K562 (cell line): ENCODE data around the gene ZDHHC8. TPM values are rescaled to one million over a fixed set of nuclear protein-coding genes. Genes with fewer than 3 reads are reported as not detected.

ENCODE experiments used
- BACH1 ChIP-seq: fragments of 200-800 bp; sonication (Bioruptor generic); IDR thresholded peaks from 2 replicates; pipeline ENCODE4 v1.6.1; 2016; ENCODE audit warnings: missing genetic modification characterization, missing compliant biosample characterization
- CHCHD3 ChIP-seq: fragments of 250-450 bp; sonication (Bioruptor Pico); IDR thresholded peaks from 2 replicates; pipeline ENCODE4 v2.1.2; 2022; ENCODE audit warnings: mild to moderate bottlenecking
- COPS2 ChIP-seq: fragments of 450-650 bp; conservative IDR thresholded peaks from 2 replicates; pipeline ENCODE4 v1.6.1; 2016; ENCODE audit warnings: mild to moderate bottlenecking, moderate library complexity
- CREB3 ChIP-seq: fragments of 450-650 bp; conservative IDR thresholded peaks from 2 replicates; pipeline ENCODE4 v1.6.1; 2016; ENCODE audit warnings: missing genetic modification characterization, low read depth, mild to moderate bottlenecking, missing compliant biosample characterization, moderate library complexity
- E2F5 ChIP-seq: sonication (generic); formaldehyde crosslinking; IDR thresholded peaks from 2 replicates; pipeline ENCODE4 v1.8.0; 2022; ENCODE audit warnings: mild to moderate bottlenecking, missing genetic modification reagents
- ESRRA ChIP-seq: fragments of 450-650 bp; IDR thresholded peaks from 2 replicates; pipeline ENCODE4 v1.6.1; 2014; ENCODE audit warnings: low read depth, mild to moderate bottlenecking, moderate library complexity, borderline replicate concordance
- GABPB1 ChIP-seq: sonication (generic); formaldehyde crosslinking; IDR thresholded peaks from 2 replicates; pipeline ENCODE4 v1.8.0; 2022; ENCODE audit warnings: mild to moderate bottlenecking, missing genetic modification reagents
- GTF3C2 ChIP-seq: IDR thresholded peaks from 3 replicates; pipeline ENCODE4 v1.6.1; 2011; ENCODE audit warnings: borderline replicate concordance, mild to moderate bottlenecking, moderate library complexity; ENCODE audit not compliant: insufficient read length; ENCODE audit errors: extremely low read depth
- HDAC2 ChIP-seq: fragments of 450-650 bp; IDR thresholded peaks from 2 replicates; pipeline ENCODE4 v1.6.1; 2016; ENCODE audit warnings: mild to moderate bottlenecking
- KAT8 ChIP-seq: fragments of 450-650 bp; IDR thresholded peaks from 2 replicates; pipeline ENCODE4 v1.6.1; 2016; ENCODE audit warnings: low read depth, mild to moderate bottlenecking
- KDM5B ChIP-seq: fragments of 200-600 bp; sonication (generic); IDR thresholded peaks from 2 replicates; pipeline ENCODE4 v1.6.1; 2012; ENCODE audit warnings: low read depth, mild to moderate bottlenecking, moderate library complexity, low read length, control low read depth, inconsistent platforms; ENCODE audit not compliant: insufficient replicate concordance
- KLF6 ChIP-seq: fragments of 250-450 bp; sonication (Bioruptor Pico); IDR thresholded peaks from 2 replicates; pipeline ENCODE4 v1.4.0; 2020; ENCODE audit warnings: mild to moderate bottlenecking, moderate library complexity, borderline replicate concordance
- MAZ ChIP-seq, 2 experiments: fragments of 450-650 bp in 1 of 2; sonication (generic) in 1 of 2; formaldehyde crosslinking; IDR thresholded peaks in 1 of 2; conservative IDR thresholded peaks in 1 of 2; 2 replicates each; pipeline versions ENCODE4 v1.4.0 to v1.5.0; 2020; ENCODE audit warnings: mild to moderate bottlenecking in 1 of 2, missing genetic modification reagents in 1 of 2
- POLR3A ChIP-seq: IDR thresholded peaks from 2 replicates; pipeline ENCODE4 v1.6.1; 2011; ENCODE audit warnings: borderline replicate concordance, mild to moderate bottlenecking, moderate library complexity; ENCODE audit not compliant: insufficient read length, insufficient read depth; ENCODE audit errors: extremely low read depth
- PYGO2 ChIP-seq: fragments of 450-650 bp; IDR thresholded peaks from 2 replicates; pipeline ENCODE4 v1.6.1; 2016; ENCODE audit warnings: mild to moderate bottlenecking, missing genetic modification characterization, moderate library complexity, missing compliant biosample characterization
- RBM14 ChIP-seq: fragments of 200-400 bp; formaldehyde crosslinking; IDR thresholded peaks from 2 replicates; pipeline ENCODE4 v1.6.1; 2018; ENCODE audit warnings: low read depth, mild to moderate bottlenecking, low read length, moderate library complexity, borderline replicate concordance; ENCODE audit not compliant: insufficient read depth
- SIN3B ChIP-seq: fragments of 450-650 bp; IDR thresholded peaks from 2 replicates; pipeline ENCODE4 v1.6.1; 2017; ENCODE audit warnings: low read depth, mild to moderate bottlenecking, moderate library complexity
- SRSF7 ChIP-seq: fragments of 200-400 bp; formaldehyde crosslinking; optimal IDR thresholded peaks from 2 replicates; pipeline ENCODE3; 2017; ENCODE audit warnings: mild to moderate bottlenecking, low read depth, low read length
- TAF15 ChIP-seq: fragments of 200-400 bp; formaldehyde crosslinking; IDR thresholded peaks from 2 replicates; pipeline ENCODE4 v1.6.1; 2017; ENCODE audit warnings: mild to moderate bottlenecking, low read depth, low read length, moderate library complexity
- ZBTB43 ChIP-seq: sonication (generic); formaldehyde crosslinking; IDR thresholded peaks from 2 replicates; pipeline ENCODE4 v1.8.0; 2023; ENCODE audit warnings: mild to moderate bottlenecking, missing genetic modification reagents
- ZFP1 ChIP-seq: fragments of 450-650 bp; formaldehyde crosslinking; IDR thresholded peaks from 2 replicates; pipeline ENCODE4 v1.4.0; 2020; ENCODE audit warnings: mild to moderate bottlenecking, mixed read lengths
- ZNF121 ChIP-seq: sonication (generic); formaldehyde crosslinking; conservative IDR thresholded peaks from 2 replicates; pipeline ENCODE4 v1.8.0; 2022; ENCODE audit warnings: missing genetic modification reagents
- polyA plus RNA-seq, 8 experiments: library from polyadenylated mRNA; depleted of rRNA in 4 of 8; stranded (reverse) in 5 of 8; unstranded in 3 of 8; fragments of >200 nt; fragmentation: Nextera tagmentation in 2 of 8; fragmentation: Illumina TruSeq in 1 of 8; extraction: Ambion mirVana in 2 of 8; extraction: Trizol in 1 of 8; gene quantifications; 2 replicates each; pipeline versions ENCODE4 v1.2.1 to v1.2.3, GENCODE V29; 2011 to 2014; ENCODE audit warnings: inconsistent platforms in 1 of 8, missing spikeins in 1 of 8
- total RNA-seq, 7 experiments: library from RNA; depleted of rRNA in 6 of 7; stranded (reverse); fragments of >200 nt in 6 of 7; fragmentation: Illumina TruSeq in 2 of 7; extraction: Trizol in 2 of 7; gene quantifications; 2 replicates each; pipeline versions ENCODE4 v1.2.1 to v1.2.3, GENCODE V29; 2011 to 2021; ENCODE audit warnings: low replicate concordance in 1 of 7

Gene ZDHHC8
- total and polyA plus RNA-seq, 9 of the 15 experiments (the other 6 are each of a cell fraction or from before 2014, with no cell fraction given): 0.04 to 109 (median 16.4) TPM

- TF ChIP-seq ZBTB43 (no peak), GABPB1 (CRISPR knock-in tag) (peak; percentile 82), POLR3A (no peak), SRSF7 (no peak), CHCHD3 (CRISPR knock-in tag) (no peak), E2F5 (CRISPR knock-in tag) (no peak), MAZ (CRISPR knock-in tag; conservative IDR thresholded peaks at IDR 0.05 in 1 of 2, IDR thresholded peaks at IDR 0.05 in 1 of 2) (peak; percentile 91), TAF15 (peak; percentile 87), KLF6 (CRISPR knock-in tag) (no peak), HDAC2 (no peak), RBM14 (no peak), ESRRA (peak; percentile 84), KDM5B (no peak), KAT8 (no peak), GTF3C2 (no peak), COPS2 (no peak), PYGO2 (tag) (no peak), CREB3 (no peak), BACH1 (tag) (no peak), SIN3B (peak; percentile 82; the same call in 1 of the 2 replicates), ZNF121 (CRISPR knock-in tag) (no peak), ZFP1 (CRISPR knock-in tag) (no peak)
Measured at GRCh38 chr22:20156611-20157429, 25.2 kb downstream of the ZDHHC8 start (continued).
